WTC11 (cell line): Measurements from ENCODE around the gene MLLT1. TPM values are rescaled to one million over a fixed set of nuclear protein-coding genes. Genes with fewer than 3 reads are reported as not detected.
A peak's percentile ranks its signal among the peaks of the same experiment; 100 is the strongest.

Experiments
- ATAC-seq: fragments of 200-7000 bp; cut with Tn5 transposase; 2 replicates; pipeline ENCODE4 v1.10.0; 2021; ENCODE audit warnings: mild to moderate bottlenecking, moderate library complexity
- CTCF ChIA-PET: fragments of 300-600 bp; sonication (Branson Sonifier 250); formaldehyde crosslinking; loops from one replicate; lab custom pipeline; 2021; ENCODE audit warnings: antibody characterized with exemption; lab: Charles Lee
- POLR2A ChIA-PET: fragments of 350-600 bp; sonication (Branson Sonifier 250); formaldehyde crosslinking; loops from one replicate; lab custom pipeline; 2021; ENCODE audit warnings: antibody characterized with exemption; lab: Charles Lee
- DNase-seq: peaks from one replicate; pipeline ENCODE4 v3.0.0; 2021; ENCODE audit warnings: low spot score
- H3K27ac Mint-ChIP-seq: 2 replicates; pipeline ENCODE4 v1.8.0; 2021; ENCODE audit warnings: mixed read lengths
- H3K27me3 Mint-ChIP-seq: 2 replicates; pipeline ENCODE4 v1.8.0; 2021; ENCODE audit warnings: low read depth, mild to moderate bottlenecking, moderate library complexity, mixed read lengths
- H3K36me3 Mint-ChIP-seq: 2 replicates; pipeline ENCODE4 v1.8.0; 2021; ENCODE audit warnings: mixed read lengths
- H3K4me1 Mint-ChIP-seq: 2 replicates; pipeline ENCODE4 v1.8.0; 2022; ENCODE audit warnings: mixed read lengths
- H3K4me3 Mint-ChIP-seq: 2 replicates; pipeline ENCODE4 v1.8.0; 2021; ENCODE audit warnings: mild to moderate bottlenecking, moderate library complexity, mixed read lengths
- H3K9me3 Mint-ChIP-seq: 2 replicates; pipeline ENCODE4 v1.8.0; 2021; ENCODE audit warnings: mixed read lengths
- E2F5 ChIP-seq: sonication (generic); formaldehyde crosslinking; IDR thresholded peaks from 2 replicates; pipeline ENCODE4 v1.8.1; 2022; ENCODE audit warnings: mild to moderate bottlenecking, moderate library complexity, missing genetic modification reagents
- FOXJ3 ChIP-seq: sonication (generic); formaldehyde crosslinking; IDR thresholded peaks from 2 replicates; pipeline ENCODE4 v1.9.0; 2021; ENCODE audit warnings: missing genetic modification reagents, mild to moderate bottlenecking, borderline replicate concordance
- FOXP4 ChIP-seq: sonication (generic); formaldehyde crosslinking; IDR thresholded peaks from 2 replicates; pipeline ENCODE4 v1.8.0; 2022; ENCODE audit warnings: mild to moderate bottlenecking, missing genetic modification reagents
- JUN ChIP-seq: sonication (generic); formaldehyde crosslinking; IDR thresholded peaks from 2 replicates; pipeline ENCODE4 v1.8.0; 2023; ENCODE audit warnings: mild to moderate bottlenecking, missing genetic modification reagents
- KAT7 ChIP-seq: sonication (generic); formaldehyde crosslinking; IDR thresholded peaks from 2 replicates; pipeline ENCODE4 v1.8.1; 2023; ENCODE audit warnings: missing genetic modification reagents, mild to moderate bottlenecking, borderline replicate concordance
- MXD4 ChIP-seq: fragments of 250-450 bp; sonication (Bioruptor Pico); IDR thresholded peaks from 2 replicates; pipeline ENCODE4 v1.8.0; 2021; ENCODE audit warnings: mild to moderate bottlenecking, moderate library complexity, borderline replicate concordance
- MYBL2 ChIP-seq: sonication (generic); formaldehyde crosslinking; IDR thresholded peaks from 2 replicates; pipeline ENCODE4 v1.8.1; 2023; ENCODE audit warnings: mild to moderate bottlenecking, moderate library complexity, missing genetic modification reagents
- NFATC4 ChIP-seq: fragments of 250-450 bp; sonication (Bioruptor Pico); IDR thresholded peaks from 2 replicates; pipeline ENCODE4 v1.9.0; 2021; ENCODE audit warnings: mild to moderate bottlenecking
- NFYB ChIP-seq: sonication (generic); formaldehyde crosslinking; conservative IDR thresholded peaks from 2 replicates; pipeline ENCODE4 v1.8.0; 2022; ENCODE audit warnings: low read depth, missing genetic modification reagents
- NR3C1 ChIP-seq: sonication (generic); formaldehyde crosslinking; conservative IDR thresholded peaks from 2 replicates; pipeline ENCODE4 v1.8.1; 2023; ENCODE audit warnings: low read depth, mild to moderate bottlenecking, missing genetic modification reagents
- SMAD3 ChIP-seq: sonication (generic); formaldehyde crosslinking; IDR thresholded peaks from 2 replicates; pipeline ENCODE4 v1.8.0; 2022; ENCODE audit warnings: missing genetic modification reagents, mild to moderate bottlenecking, borderline replicate concordance
- STAT6 ChIP-seq: sonication (generic); formaldehyde crosslinking; conservative IDR thresholded peaks from 2 replicates; pipeline ENCODE4 v1.8.1; 2023; ENCODE audit warnings: mild to moderate bottlenecking, low read depth, missing genetic modification reagents, moderate library complexity
- TEAD1 ChIP-seq: sonication (generic); formaldehyde crosslinking; IDR thresholded peaks from 2 replicates; pipeline ENCODE4 v1.8.0; 2022; ENCODE audit warnings: mild to moderate bottlenecking, missing genetic modification reagents
- TEAD4 ChIP-seq: sonication (generic); formaldehyde crosslinking; IDR thresholded peaks from 2 replicates; pipeline ENCODE4 v1.8.0; 2022; ENCODE audit warnings: mild to moderate bottlenecking, missing genetic modification reagents
- ZMAT4 ChIP-seq: fragments of 250-450 bp; sonication (Bioruptor Pico); IDR thresholded peaks from 2 replicates; pipeline ENCODE4 v1.9.0; 2021; ENCODE audit warnings: mild to moderate bottlenecking
- ZNF121 ChIP-seq: sonication (generic); formaldehyde crosslinking; IDR thresholded peaks from 2 replicates; pipeline ENCODE4 v1.8.0; 2023; ENCODE audit warnings: missing genetic modification reagents
- ZNF317 ChIP-seq: sonication (generic); formaldehyde crosslinking; IDR thresholded peaks from 2 replicates; pipeline ENCODE4 v1.8.1; 2023; ENCODE audit warnings: low read depth, mild to moderate bottlenecking, moderate library complexity, missing genetic modification reagents, borderline replicate concordance
- ZNF425 ChIP-seq: fragments of 250-450 bp; sonication (Bioruptor Pico); conservative IDR thresholded peaks from 2 replicates; pipeline ENCODE4 v1.9.0; 2021; ENCODE audit warnings: mild to moderate bottlenecking
- ZSCAN18 ChIP-seq: fragments of 250-450 bp; sonication (Bioruptor Pico); IDR thresholded peaks from 2 replicates; pipeline ENCODE4 v2.1.2; 2022; ENCODE audit warnings: mild to moderate bottlenecking, moderate library complexity
- total RNA-seq: library from RNA; stranded (reverse); gene quantifications from 3 replicates; pipeline ENCODE4 v1.2.3, GENCODE V29; 2021

MLLT1 gene
- total RNA-seq, 1 experiment from 2014 or later: 58.2 TPM

- H3K4me3 Mint-ChIP-seq: no peak overlapping the region
- TF ChIP-seq TEAD1 (CRISPR knock-in tag) (no peak), JUN (no peak), ZNF121 (no peak), NFATC4 (CRISPR knock-in tag) (no peak), TEAD4 (CRISPR knock-in tag) (no peak), KAT7 (CRISPR knock-in tag) (no peak), MYBL2 (CRISPR knock-in tag) (no peak), ZNF317 (CRISPR knock-in tag) (no peak), NR3C1 (no peak), STAT6 (CRISPR knock-in tag) (no peak), ZSCAN18 (CRISPR knock-in tag) (no peak), MXD4 (CRISPR knock-in tag) (no peak), FOXP4 (no peak), ZNF425 (CRISPR knock-in tag) (no peak), E2F5 (CRISPR knock-in tag) (no peak), ZMAT4 (no peak), NFYB (CRISPR knock-in tag) (no peak), FOXJ3 (CRISPR knock-in tag) (no peak), SMAD3 (no peak)
- H3K9me3 Mint-ChIP-seq: peaks cover 22% of the 10 kb centered on the region
- no peak for ATAC-seq
- no peaks in the 10 kb centered on the region for H3K27me3 Mint-ChIP-seq
- peaks cover 37% of the 10 kb centered on the region for H3K36me3 Mint-ChIP-seq
- H3K27ac Mint-ChIP-seq: peak overlapping the region; percentile 49; the same call in 1 of the 2 replicates
- POLR2A ChIA-PET: no interaction called here
- no peak for DNase-seq
- CTCF ChIA-PET: interaction anchor here (0.8 to 2.3 kb wide), 3 partner anchors 24 to 28 kb away, joined by 4 to 6 read pairs (median 4); no protein-coding TSS in a partner anchor
- H3K4me1 Mint-ChIP-seq: peaks cover 14% of the 10 kb centered on the region
Observed at GRCh38 chr19:6246174-6247006, 33.4 kb downstream of the MLLT1 start.
